Mammary epithelial cell (primary cell): Measurements from ENCODE around the gene FLYWCH2.

Source experiments
- EZH2 ChIP-seq: IDR thresholded peaks from 2 replicates; pipeline ENCODE4 v1.6.1; 2012; ENCODE audit warnings: low read length, inconsistent platforms, borderline replicate concordance
- TF ChIP-seq, protein P1 (sequence below), 2 donors: IDR thresholded peaks in 1 of 2; conservative IDR thresholded peaks in 1 of 2; 2 replicates each; pipeline ENCODE4 v1.5.1; 2011 to 2012; ENCODE audit warnings: inconsistent platforms in 2 of 2, low read length in 2 of 2, mild to moderate bottlenecking in 2 of 2, control low read depth in 1 of 2, low read depth in 1 of 2; ENCODE audit not compliant: insufficient read depth in 1 of 2; ENCODE audit errors: extremely low read depth in 1 of 2

DNA sequence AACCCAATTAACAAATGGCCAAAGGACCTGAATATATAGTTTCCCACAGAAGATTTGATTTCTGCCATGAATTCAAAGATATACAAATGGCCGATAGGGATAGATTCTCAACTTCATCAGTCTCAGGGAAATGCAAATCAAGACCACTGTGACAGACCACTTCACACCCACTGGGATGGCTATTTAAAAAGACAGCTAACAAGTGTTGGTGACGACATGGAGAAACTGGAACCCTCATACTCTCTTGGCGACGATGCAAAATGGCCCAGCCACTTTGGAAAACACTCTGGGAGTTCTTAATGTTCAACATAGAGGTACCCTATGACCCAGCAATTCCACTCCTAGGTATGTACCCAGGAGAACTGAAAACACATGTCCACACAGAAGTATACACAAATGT lies 63.6 kb downstream of the FLYWCH2 start:
- TF ChIP-seq, protein P1, sequence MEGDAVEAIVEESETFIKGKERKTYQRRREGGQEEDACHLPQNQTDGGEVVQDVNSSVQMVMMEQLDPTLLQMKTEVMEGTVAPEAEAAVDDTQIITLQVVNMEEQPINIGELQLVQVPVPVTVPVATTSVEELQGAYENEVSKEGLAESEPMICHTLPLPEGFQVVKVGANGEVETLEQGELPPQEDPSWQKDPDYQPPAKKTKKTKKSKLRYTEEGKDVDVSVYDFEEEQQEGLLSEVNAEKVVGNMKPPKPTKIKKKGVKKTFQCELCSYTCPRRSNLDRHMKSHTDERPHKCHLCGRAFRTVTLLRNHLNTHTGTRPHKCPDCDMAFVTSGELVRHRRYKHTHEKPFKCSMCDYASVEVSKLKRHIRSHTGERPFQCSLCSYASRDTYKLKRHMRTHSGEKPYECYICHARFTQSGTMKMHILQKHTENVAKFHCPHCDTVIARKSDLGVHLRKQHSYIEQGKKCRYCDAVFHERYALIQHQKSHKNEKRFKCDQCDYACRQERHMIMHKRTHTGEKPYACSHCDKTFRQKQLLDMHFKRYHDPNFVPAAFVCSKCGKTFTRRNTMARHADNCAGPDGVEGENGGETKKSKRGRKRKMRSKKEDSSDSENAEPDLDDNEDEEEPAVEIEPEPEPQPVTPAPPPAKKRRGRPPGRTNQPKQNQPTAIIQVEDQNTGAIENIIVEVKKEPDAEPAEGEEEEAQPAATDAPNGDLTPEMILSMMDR (conservative IDR thresholded peaks at IDR 0.05 in 1 of 2, IDR thresholded peaks at IDR 0.05 in 1 of 2; ENCODE audit: extremely low read depth in 1 of 2, insufficient read depth in 1 of 2, low read depth in 1 of 2, low read length in 2 of 2), result no peak
- no peak for TF ChIP-seq EZH2
